HG03064 (cell line): ENCODE data around the gene ZNF91.
A peak's percentile ranks its signal among the peaks of the same experiment; 100 is the strongest.
"Not testable (repeated sequence)": the region's sequence is repeated elsewhere in the genome, so short reads cannot be mapped to it uniquely, and the experiment has no call there.

Experiments used
- ATAC-seq: cut with Tn5 transposase; IDR thresholded peaks from one replicate; pipeline ENCODE4 v1.9.1; 2021; ENCODE audit warnings: low read depth; ENCODE audit not compliant: unreplicated experiment

ZNF91 gene

DNA sequence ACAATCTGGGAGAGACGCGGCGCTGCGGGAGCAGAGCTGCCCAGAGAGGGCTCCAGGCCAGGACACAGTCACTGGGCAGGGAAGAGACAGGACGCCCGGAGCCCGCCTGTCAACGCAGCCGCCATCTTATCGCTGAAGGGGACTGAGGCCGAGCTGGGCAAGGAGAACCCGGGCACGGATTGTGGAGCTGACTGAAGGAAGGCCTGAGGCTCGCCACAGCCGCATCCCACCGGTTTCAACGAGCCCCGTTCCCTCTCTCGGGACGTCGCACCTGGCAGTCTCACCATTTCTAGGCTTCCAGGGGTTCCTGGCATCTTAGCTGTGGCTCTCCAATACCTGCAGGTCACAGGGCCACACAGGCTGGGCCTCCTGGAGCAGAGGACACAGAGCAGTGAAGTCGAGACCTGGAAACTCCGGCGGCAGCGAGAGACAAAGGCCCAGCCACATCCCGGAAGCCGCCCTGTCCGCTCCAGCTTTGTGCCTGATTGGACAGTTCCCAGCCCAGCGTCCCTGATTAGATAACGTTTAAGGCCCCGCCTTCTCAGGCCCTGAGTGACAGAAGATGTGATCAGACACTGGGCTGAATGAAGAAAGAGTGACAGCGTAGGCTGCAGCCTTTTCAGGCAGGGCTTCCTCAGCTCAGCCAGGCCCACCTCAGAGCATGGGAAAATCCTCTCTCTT lies at the start of gene ZNF91:
TSS of gene ZNF91 (minus strand) at position 431 of the 681 bp plus-strand sequence. CDS start at position 314, 117 bp downstream.
- ATAC-seq = peak; percentile 98

DNA sequence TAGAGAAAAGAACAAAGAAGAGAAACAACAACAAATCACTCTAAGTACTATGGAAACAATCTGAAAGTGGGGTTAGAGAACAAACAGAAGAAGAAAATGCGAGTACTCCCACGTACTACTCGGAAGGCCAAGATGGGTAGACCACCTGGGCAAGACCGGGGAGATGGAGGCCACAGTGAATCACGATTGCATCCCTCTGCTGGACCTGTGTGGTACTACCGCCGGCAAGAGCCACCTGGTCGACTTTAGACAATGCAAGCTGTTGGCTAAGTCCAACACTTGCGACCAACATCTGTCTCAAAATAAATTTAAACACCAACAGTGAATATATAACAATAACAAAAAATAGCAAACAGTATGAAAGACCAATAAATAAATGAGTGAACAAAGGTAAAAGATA lies 45.5 kb upstream of the ZNF91 start:
- ATAC-seq = no peak

DNA sequence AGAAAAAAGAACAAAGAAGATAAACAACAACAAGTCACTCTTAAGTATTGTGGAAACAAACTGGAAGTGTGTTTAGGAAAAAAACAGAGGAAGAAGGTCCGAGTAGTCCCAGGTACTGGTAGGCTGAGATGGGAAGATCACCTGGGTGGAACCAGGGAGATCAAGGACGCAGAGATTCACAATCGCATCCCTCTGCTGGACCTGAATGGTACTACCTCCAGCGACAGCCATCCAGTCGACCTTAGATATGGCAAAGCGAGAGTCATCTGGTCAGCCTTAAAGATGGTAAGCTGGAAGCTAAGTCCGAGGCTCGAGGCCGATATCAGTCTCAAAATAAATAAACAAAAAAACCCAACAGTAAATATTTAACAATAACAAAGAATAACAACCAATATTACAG lies 44.9 kb upstream of the ZNF91 start:
- no peak for ATAC-seq

DNA sequence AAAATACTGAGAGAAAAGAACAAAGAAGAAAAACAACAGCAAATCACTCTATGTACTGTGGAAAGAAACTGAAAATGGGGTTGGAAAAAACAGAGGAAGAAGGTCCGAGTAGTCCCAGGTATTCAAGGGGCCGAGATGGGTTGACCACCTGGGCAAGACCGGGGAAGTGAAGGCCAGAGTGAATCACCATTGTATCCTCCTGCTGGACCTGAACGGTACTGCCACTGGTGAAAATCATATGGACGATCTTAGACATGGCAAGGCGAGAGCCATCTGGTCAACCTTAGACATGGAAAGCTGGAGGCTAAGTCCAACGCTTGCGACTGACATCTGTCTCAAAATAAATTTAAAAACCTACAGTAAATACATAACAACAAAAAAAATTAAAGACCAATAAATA lies 44.4 kb upstream of the ZNF91 start:
- no peak for ATAC-seq

DNA sequence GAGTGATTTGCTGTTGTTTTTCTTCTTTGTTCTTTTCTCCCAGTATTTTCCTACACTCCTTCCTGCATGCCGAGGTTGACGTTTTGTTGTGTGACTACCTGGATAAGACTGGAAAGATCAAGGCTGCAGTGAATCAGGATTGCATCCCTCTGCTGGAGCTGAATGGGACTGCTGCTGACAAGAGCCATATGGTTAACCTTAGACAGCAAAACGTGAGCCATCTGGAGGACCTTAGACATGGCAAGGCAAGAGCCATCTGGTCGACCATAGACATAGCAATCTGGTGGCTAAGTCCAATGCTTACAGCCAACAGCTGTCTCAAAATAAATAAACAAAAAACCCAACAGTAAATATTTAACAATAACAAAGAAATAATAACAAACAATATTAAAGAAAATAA lies 42.6 kb upstream of the ZNF91 start:
- ATAC-seq = no peak

DNA sequence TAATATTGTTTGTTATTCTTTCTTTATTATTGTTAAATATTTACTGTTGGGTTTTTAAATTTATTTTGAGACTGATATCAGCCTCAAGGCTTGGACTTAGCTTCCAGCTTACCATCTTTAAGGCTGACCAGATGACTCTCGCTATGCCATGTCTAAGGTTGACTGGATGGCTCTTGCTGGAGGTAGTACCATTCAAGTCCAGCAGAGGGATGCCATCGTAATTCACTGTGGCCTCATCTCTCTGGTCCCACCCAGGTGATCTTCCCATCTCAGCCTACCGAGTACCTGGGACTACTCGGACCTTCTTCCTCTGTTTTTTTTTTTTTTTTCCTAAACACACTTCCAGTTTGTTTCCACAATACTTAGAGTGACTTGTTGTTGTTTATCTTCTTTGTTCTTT lies 41.7 kb upstream of the ZNF91 start:
- no peak for ATAC-seq

DNA sequence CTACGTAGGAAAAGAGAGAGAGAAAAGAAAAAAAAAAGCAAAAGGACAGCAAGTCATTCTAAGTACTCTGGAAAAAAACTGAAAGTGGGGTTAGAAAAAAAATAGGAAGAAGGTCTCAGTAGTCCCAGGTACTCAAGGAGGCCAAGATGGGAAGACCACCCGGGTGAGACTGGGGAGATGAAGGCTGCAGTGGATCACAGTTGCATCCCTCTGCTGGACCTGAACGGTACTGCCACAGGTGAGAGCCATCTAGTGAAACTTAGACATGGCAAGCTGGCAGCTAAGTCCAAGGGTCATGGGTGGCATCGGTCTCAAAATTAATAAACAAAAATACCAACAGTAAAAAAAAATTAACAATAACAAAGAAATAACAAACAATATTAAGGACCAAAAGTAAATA lies 41.0 kb upstream of the ZNF91 start:
- ATAC-seq = no peak

DNA sequence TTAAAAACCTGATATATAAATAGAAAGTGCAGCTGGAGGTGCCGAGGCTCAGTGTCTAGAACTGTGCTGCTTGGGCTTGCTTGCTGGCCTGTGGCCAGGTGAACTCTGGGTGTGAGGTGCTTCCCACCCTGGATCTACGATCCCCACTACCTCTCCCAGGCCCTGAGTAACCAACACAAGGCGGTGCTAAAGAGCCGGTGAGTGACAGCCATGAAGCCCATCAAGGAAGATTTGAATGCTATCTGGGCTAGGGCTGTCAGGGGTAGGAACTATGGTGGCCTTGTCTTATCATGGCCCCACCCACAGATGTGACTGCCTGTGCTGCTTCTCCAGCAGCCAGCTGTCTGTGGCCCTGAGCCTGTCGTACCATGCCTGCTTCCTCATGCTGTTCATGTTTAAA lies 25.6 kb upstream of the ZNF91 start:
- no peak for ATAC-seq

DNA sequence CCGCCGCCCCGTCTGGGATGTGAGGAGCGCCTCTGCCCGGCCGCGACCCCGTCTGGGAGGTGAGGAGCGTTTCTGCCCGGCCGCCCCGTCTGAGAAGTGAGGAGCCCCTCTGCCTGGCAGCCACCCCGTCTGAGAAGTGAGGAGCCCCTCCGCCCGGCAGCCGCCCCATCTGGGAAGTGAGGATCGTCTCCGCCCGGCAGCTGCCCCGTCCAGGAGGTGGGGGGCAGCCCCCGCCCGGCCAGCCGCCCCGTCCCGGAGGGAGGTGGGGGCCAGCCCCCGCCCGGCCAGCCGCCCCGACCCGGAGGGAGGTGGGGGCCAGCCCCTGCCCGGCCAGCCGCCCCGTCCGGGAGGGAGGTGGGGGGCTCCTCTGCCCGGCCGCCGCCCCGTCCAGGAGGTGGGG lies 24.0 kb upstream of the ZNF91 start:
- ATAC-seq = not testable (repeated sequence)

DNA sequence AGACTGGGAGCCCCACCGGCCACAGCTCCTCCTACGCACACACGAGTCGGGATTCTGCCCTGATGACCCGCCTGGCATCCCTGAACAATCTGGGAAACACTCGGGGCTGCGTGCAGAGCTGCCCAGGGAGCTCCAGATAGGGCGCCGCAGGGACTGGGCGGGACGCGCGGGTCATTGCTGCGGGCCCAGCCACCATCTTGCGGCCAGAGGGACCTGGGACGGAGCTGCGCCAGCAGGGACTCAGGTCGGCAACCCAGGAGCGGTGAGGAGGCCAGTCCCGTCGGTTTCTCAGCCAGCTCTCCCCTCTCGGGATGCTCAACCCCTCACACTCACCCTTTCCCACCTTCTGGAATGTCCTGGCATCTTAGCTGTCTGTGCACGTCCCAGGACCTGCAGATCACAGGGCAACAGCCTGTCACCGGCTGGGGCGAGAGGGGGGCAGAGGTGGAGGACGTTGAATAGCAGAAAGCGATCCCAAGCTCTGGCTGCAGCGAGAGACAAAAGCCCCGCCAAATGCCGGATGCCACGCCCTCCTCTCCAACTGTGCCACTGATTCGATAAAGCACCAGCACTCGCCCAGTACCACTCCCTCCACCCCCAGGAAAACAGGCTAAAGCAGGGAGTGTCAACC lies 20.4 kb upstream of the ZNF91 start:
- ATAC-seq = no peak

DNA sequence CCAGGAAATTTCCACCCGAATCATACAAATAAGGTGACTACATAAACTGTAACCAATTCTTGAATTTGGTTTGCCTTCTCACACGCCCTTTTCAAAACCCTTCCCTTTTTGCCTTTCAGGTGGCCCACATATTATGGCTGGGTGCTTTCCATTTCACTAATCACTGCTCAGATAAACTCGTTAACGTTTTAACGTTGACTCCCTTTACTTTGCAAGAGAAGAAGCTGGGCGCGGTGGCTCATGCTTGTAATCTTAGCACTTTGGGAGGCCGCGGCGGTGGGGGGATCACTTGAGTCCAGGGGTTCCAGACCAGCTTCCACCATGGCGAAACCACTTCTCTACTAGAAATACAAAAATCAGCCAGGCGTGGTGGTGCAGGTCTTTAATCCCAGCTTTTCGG lies 19.8 kb upstream of the ZNF91 start:
- ATAC-seq = no peak

DNA sequence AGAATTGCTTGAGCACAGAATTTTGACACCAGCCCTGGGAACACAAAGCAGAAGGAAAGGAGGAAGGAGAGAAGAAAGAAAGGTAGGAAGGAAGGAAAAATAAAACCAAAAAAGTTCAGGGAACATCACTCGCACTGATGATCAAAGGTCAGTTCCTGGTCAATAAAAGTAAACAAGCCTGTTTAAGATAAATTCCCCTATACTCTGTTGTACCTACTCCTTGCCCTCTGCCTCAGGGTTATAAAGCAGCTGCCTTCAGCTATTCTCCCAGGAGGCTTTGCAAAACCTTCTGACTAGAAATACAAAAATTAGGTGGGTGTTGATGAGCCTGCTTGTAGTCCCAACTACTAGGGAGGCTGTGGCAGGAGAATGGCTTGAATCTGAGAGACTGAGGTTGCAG lies 14.9 kb upstream of the ZNF91 start:
- no peak for ATAC-seq

DNA sequence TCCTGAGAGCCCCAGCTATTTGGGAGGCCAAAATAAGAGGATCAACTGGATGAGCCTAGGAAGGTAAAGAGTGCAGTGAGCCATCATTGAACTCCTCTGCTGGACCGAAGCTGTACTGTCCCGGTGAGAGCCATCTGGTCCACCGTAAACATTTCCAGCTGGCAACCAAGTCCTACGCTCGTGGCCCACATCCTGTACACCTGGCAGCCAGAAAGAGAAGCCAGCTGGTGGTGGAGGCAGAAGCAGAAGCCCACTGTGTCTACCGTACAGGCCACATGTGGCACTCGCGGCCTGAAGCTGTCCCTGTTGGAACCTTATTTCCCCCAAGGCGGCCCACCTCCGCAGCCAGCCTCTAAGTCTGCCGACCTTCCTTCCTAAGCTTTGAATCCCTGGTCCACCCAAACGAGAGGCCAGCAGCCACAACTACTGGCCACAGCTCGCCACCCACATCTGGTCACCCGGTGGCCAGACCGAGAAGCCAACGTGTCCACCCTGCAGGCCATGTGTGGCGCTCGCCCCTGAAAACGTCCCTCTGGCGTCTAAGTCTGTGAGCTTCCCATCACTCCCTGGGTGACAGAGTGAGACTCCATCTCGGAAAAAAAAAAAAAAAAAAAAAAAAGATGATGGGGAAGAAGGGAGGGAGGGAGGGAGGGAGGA lies 14.2 kb upstream of the ZNF91 start:
- ATAC-seq = no peak

DNA sequence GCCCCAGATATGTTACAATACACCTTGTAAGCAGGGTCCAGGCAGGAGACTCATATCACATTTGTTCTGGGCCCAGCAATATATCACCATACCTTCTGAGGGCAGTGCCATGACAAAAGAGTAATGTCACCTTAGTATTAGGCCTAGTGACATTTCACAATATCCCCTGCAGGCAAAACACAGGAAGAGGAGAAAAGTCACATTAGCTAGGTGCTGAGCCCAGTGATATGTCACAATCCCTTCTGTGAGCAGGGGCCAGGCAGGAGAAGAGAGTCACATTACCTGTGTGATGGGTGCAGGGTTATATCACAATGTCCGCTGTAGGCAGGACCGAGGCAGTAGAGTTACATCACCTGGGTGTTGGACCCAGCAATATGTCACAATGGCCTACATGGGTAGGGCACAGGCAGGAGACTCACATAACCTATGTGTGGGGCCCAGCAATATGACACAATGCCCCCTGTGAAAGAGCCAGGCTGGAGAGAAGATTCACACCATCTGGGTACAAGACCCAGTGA lies 12.4 kb upstream of the ZNF91 start:
- ATAC-seq = no peak

DNA sequence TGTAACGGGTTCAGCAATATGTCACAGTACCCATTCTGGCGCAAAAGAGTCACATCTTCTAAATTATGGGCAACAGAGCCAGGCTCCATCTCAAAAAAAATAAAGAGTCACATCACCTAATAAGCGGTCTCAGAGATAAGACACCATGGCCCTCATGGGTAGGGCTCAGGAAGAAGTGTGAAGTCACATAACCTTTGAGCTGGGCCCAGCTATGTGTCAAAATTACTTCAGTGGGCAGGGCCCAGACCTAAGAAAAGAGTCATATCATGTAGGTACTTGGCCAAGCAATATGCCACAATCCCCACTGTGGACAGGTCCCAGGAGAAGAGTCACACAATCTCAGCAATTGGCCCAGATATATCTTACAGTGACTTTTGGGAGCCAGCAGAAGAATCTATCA lies 11.4 kb upstream of the ZNF91 start:
- ATAC-seq = no peak

DNA sequence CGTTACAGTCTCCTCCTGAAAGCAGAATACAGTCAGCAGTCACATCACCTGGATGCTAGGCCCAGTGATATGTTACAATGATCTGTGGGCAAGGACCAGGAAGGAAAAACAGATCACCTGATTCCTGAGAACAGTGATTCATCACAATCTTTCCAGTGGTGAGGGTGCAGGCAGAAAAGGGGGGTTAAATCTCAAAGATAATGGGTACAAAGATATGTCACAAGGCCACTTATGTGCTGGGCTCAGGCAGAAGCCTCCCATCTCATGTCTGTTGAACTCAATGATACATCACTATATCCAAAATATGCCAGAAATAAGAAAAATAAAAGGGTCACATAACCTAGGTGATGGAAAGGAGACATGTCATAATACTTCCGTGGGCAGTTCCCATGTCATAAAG lies 10.8 kb upstream of the ZNF91 start:
- ATAC-seq = no peak

DNA sequence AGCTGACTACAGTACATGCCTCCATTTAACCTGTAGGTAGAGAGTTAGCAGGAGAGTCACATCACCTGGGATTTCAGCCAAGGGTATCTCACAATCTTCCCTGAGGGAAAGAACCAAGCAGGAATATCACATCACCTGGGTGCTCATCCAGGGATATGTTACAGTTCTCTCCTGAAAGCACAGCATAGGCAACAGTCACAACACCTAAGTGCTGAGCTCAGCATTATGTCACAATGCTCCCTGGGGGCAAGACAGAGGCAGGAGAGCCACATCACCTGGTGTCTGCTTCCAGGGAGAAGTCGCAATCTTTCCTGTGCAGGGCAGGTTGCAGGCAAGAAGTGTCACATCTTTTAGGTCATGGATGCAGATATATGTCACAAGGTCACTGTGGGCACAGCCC lies 9.4 kb upstream of the ZNF91 start:
- ATAC-seq = no peak

DNA sequence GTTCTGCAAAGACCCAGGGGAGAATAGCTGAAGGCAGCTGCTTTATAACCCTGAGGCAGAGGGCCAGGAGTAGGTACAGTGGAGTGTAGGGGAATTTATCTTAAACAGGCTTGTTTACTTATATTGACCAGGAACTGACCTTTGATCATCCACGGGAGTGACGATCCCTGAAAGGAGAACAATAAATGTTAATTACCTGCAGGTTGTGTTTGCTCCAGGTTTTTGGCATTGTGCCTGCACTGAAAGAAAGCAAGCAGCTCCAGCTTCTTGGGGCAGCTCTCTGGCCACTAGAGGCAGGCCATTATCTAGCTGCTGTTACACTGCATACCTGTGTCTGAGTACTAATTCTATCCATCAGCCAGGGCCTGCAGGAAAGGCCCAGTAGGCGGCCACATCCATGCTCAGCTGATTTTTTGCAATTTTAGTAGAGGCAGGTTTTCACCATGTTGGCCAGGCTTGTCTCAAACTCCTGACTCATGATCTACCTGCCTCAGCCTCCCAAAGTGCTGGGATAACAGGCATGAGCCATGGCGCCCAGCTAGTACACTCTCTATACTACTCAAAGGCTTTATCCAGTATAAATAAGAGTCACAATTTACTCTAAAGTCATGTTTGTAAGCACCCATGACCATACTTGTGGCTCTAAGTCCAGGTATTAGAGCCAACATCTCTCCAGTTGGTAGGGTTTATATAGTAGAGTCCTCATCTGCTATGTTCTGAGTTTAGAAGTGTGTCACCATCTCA lies 8.5 kb upstream of the ZNF91 start:
- no peak for ATAC-seq

DNA sequence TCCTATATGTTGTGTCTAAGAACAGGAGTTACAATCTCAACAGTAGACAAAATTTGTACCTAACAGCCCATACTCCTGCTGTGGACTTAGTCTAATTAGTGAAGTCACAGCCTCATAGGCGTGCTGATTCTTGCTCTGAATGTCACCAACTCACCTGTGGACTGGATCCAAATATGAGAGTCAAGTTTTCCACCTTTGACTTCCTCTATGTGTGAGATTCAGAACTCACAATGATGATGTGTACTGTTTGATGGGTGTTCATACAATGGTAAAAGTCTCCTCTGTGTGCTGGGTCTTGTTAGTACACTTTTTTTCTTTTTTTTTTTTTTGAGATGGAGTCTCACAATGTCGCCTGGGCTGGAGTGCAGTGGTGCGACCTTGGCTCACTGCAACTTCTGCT lies 7.8 kb upstream of the ZNF91 start:
- no peak for ATAC-seq

DNA sequence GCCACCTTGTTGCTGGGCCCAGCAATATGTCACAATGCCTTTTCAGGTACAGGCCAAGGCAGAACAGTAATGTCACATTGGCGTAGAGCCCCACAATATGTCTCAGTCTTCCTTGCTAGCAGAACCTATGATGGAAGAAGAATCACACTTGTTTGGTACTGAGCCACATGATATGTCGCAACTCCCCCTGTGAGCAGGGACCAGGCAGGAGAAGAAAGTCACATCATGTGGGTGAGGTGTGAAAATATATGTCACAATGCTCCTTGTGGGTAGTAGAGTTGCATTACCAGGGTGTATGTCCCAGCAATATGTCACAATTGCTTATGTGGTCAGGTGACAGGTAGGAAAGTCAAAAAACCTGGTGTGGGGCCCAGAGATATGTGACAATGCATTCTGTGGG lies 7.1 kb upstream of the ZNF91 start:
- ATAC-seq = no peak

DNA sequence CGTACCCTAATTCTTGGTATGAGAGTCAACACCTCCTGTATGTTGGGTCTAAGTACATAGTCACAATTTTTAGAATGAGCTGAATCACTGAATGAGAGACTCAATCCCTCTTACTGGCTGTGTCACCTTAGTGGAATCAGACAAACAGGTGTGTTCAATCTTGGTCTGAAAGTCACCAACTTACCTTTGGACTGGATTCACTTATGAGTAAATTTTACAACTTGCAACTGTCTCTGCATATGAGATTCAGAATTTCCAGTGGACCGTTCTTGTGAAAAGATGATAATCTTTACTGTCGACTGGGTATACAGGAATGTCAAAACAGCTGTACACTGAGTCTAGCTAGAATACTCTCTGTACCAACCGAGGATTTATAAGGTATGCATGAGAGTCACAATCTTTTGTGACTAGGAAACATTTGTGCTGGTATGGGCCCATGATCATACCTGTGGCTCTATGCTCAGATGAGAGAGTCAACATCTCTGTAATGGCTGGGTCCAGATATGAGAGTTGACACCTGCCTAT lies 5.9 kb upstream of the ZNF91 start:
- no peak for ATAC-seq
